22Rv1 (cell line): ENCODE data around the gene CBFA2T2.

ENCODE experiments used
- CTCF ChIP-seq: fragments of 450-650 bp; IDR thresholded peaks from 2 replicates; pipeline ENCODE4 v1.5.1; 2017; ENCODE audit warnings: mild to moderate bottlenecking
- ZFX ChIP-seq: fragments of 450-650 bp; IDR thresholded peaks from 2 replicates; pipeline ENCODE4 v1.6.1; 2017; ENCODE audit warnings: antibody characterized with exemption, borderline replicate concordance

DNA sequence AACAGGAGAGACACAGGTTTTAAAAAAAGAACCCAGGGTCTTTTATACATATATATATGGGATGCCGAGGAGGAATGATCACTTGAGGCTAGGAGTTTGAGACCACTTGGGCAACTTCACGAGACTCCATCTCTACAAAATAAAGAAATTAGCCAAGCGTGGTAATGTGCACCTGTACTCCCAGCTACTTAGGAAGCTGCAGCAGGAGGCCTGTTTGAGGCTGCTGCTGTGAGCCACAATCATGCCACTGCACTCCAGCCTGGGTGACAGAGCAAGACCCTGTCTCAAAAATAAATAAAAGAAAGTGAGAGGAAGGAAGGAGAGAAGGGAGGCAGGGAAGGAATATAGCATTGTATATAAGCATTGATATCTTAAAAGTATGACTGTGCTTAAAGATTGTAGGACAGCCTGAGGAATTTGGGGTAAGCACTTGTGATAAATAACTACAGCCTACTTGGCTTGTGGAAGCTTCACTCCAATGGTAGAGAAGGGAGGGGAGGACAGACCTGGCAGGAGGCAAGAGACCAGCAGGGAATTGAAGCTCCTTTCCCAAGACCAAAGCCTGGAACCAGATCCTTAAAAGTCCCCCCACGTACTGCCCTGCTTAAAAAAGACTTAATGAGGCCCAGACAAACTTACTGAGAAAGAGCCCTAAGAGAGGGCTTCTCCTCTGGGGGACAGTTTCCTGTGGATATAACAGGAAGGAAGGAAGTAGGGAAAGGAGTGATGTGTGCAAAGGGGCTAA lies 43.8 kb upstream of the CBFA2T2 start:
- TF ChIP-seq CTCF (no peak), ZFX (no peak)
